ENCODE data around the gene REV3L. TPM values are rescaled to one million over a fixed set of nuclear protein-coding genes. Genes with fewer than 3 reads are reported as not detected.
"Not testable (repeated sequence)": the region's sequence is repeated elsewhere in the genome, so short reads cannot be mapped to it uniquely, and the experiment has no call there.

REV3L gene
- total and polyA plus RNA-seq, 2 donors (not counting 1 experiment from before 2014, with no cell fraction given) = 4.7 to 37.9 TPM

DNA sequence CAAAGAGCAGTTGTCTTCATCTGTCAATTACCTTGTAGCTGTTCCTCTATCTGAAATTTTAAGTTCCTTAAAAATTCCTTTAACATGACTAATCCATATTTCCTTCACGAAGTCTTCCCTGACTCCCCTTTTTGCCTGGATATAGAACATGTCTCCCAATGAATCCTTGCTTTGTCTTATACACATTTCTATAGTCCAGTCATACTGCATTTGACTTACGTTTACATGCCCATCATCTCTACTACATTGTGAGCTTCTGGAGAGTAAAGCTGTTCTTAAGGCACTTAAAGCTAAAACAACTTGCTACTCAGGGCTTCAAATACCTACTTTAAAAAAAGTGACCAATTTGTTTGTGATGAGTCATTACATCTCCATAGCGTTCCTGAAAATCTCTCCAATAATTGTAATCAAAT lies 4.9 kb downstream of the REV3L start:
- 0% methylated on average over 1 of the region's 3 CpGs for WGBS (ENCODE audit: insufficient coverage)
- no peaks in the 10 kb centered on the region for H3K36me3 ChIP-seq (replicated peaks in 1 of 2; ENCODE audit: control extremely low read depth in 1 of 2, control insufficient read depth in 1 of 2, extremely low read depth in 1 of 2, insufficient read depth in 2 of 2, low read length in 1 of 2)
- H3K9me3 ChIP-seq (ENCODE audit: control extremely low read depth in 1 of 3, control insufficient read depth in 2 of 3, insufficient read depth in 1 of 3, low read length in 2 of 3) = no peaks in the 10 kb centered on the region
- Mint-ChIP-seq H3K9me3 (ENCODE audit: insufficient read depth) (no peaks in the 10 kb centered on the region), H3K27ac (no peak overlapping the region), H3K27me3 (no peaks in the 10 kb centered on the region), H3K4me1 (peaks cover 34% of the 10 kb centered on the region), H3K4me3 (peak overlapping the region; percentile 3)
- CTCF ChIA-PET = interaction anchor here (0.6 to 3.1 kb wide), 52 partner anchors 9 to 467 kb away, joined by 3 to 119 read pairs (median 5); partner anchors contain the start of gene TRAF3IP2
- H3K27me3 ChIP-seq (replicated peaks in 1 of 4; ENCODE audit: control extremely low read depth in 1 of 4, control insufficient read depth in 3 of 4, insufficient read depth in 4 of 4, low read length in 3 of 4) = no peaks in the 10 kb centered on the region
- peaks cover 20 to 25% of the 10 kb centered on the region in 2 donors for H3K4me1 ChIP-seq (ENCODE audit: control insufficient read depth in 2 of 2, insufficient read depth in 2 of 2, low read length in 2 of 2)
- peak overlapping the region in 1 of 2 donors; percentile 1 for H3K27ac ChIP-seq (ENCODE audit: low read length in 2 of 2)
- peaks cover 86% of the 10 kb centered on the region for H3K79me2 ChIP-seq (ENCODE audit: control insufficient read depth, insufficient read depth, low read length)
- H2AFZ ChIP-seq (ENCODE audit: insufficient read depth, low read depth, low read length, poor library complexity, severe bottlenecking) = no peak overlapping the region
- DNase-seq (no peak), ATAC-seq (ENCODE audit: low read depth) (no peak)
- peaks cover under 1% of the 10 kb centered on the region for H4K20me1 ChIP-seq (ENCODE audit: control insufficient read depth, insufficient read depth, low read length, poor library complexity, severe bottlenecking)
- no peak overlapping the region for H3K9ac ChIP-seq (ENCODE audit: low read length)
- TF ChIP-seq EZH2 (IDR thresholded peaks at IDR 0.05; ENCODE audit: borderline replicate concordance, insufficient read depth, low read depth, low read length, poor library complexity, severe bottlenecking) = no peak
- TF ChIP-seq, protein P1, sequence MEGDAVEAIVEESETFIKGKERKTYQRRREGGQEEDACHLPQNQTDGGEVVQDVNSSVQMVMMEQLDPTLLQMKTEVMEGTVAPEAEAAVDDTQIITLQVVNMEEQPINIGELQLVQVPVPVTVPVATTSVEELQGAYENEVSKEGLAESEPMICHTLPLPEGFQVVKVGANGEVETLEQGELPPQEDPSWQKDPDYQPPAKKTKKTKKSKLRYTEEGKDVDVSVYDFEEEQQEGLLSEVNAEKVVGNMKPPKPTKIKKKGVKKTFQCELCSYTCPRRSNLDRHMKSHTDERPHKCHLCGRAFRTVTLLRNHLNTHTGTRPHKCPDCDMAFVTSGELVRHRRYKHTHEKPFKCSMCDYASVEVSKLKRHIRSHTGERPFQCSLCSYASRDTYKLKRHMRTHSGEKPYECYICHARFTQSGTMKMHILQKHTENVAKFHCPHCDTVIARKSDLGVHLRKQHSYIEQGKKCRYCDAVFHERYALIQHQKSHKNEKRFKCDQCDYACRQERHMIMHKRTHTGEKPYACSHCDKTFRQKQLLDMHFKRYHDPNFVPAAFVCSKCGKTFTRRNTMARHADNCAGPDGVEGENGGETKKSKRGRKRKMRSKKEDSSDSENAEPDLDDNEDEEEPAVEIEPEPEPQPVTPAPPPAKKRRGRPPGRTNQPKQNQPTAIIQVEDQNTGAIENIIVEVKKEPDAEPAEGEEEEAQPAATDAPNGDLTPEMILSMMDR (IDR thresholded peaks at IDR 0.05) = no peak
- POLR2A ChIA-PET = interaction anchor here (1.6 kb wide), 1 partner anchor 219 kb away, joined by 12 read pairs; a partner anchor contains a TSS
- intact Hi-C loops (cut with micrococcal nuclease) = loop anchor here (1.0 to 5.0 kb wide), 4 partner anchors 36 to 421 kb away; a partner anchor contains a TSS
- H3K4me2 ChIP-seq (replicated peaks; ENCODE audit: low read depth, low read length, poor library complexity, severe bottlenecking) = peak overlapping the region; percentile 29
- no peak overlapping the region for H3K4me3 ChIP-seq (ENCODE audit: control extremely low read depth in 1 of 5, extremely low read depth in 1 of 5, insufficient read depth in 1 of 5, low read depth in 2 of 5, low read length in 4 of 5)

DNA sequence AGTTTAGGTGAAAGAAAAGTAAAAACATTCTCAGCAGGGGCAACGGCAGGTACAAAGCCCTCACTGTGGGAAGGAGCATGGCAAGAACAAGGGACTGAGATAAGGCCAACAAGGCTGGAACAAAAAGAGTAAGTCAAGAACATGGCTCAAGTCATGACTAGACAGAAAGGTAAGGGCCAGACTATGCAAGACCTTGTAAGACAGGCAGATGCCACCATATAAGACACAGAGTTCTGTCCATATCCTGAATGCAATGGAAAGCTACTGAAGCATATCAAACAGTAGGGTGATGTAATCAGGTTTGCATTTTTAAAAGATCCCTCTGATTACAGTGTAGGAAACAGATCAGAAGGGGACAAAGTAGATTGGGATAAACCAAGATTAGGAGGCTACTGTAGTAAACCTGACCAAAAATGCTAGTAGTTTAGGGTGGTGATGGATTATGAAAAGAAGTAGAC lies 5.5 kb downstream of the REV3L start:
- H3K9me3 Mint-ChIP-seq (ENCODE audit: insufficient read depth) = no peaks in the 10 kb centered on the region
- peak overlapping the region; percentile 57 for H3K27ac Mint-ChIP-seq
- peaks cover 6% of the 10 kb centered on the region for H4K20me1 ChIP-seq (ENCODE audit: control insufficient read depth, insufficient read depth, low read length, poor library complexity, severe bottlenecking)
- H3K27me3 Mint-ChIP-seq = no peaks in the 10 kb centered on the region
- intact Hi-C loops (cut with micrococcal nuclease) = loop anchor here (5.0 kb wide), 1 partner anchor 35 kb away; no protein-coding TSS in a partner anchor
- H3K79me2 ChIP-seq (ENCODE audit: control insufficient read depth, insufficient read depth, low read length) = peaks cover 91% of the 10 kb centered on the region
- H3K4me1 Mint-ChIP-seq = peaks cover 37% of the 10 kb centered on the region
- ATAC-seq (ENCODE audit: low read depth) = peak; percentile 39
- DNase-seq = peak; percentile 44
- H3K27ac ChIP-seq (ENCODE audit: low read length in 2 of 2) = peak overlapping the region in 1 of 2 donors; percentile 1
- no peaks in the 10 kb centered on the region for H3K27me3 ChIP-seq (replicated peaks in 1 of 4; ENCODE audit: control extremely low read depth in 1 of 4, control insufficient read depth in 3 of 4, insufficient read depth in 4 of 4, low read length in 3 of 4)
- CTCF ChIA-PET = interaction anchor here (1.0 to 3.1 kb wide), 15 partner anchors 10 to 466 kb away, joined by 3 to 119 read pairs (median 6); a partner anchor contains a TSS
- TF ChIP-seq, protein P1 (IDR thresholded peaks at IDR 0.05) = no peak
- TF ChIP-seq EZH2 (IDR thresholded peaks at IDR 0.05; ENCODE audit: borderline replicate concordance, insufficient read depth, low read depth, low read length, poor library complexity, severe bottlenecking) = no peak
- H3K4me3 Mint-ChIP-seq = peak overlapping the region; percentile 54
- 100% methylated on average over 1 of the region's 1 CpG for WGBS (ENCODE audit: insufficient coverage)
- H2AFZ ChIP-seq (ENCODE audit: insufficient read depth, low read depth, low read length, poor library complexity, severe bottlenecking) = no peak overlapping the region
- POLR2A ChIA-PET = interaction anchor here (1.6 kb wide), 1 partner anchor 218 kb away, joined by 12 read pairs; a partner anchor contains a TSS
- H3K9ac ChIP-seq (ENCODE audit: low read length) = no peak overlapping the region
- peaks cover 20 to 25% of the 10 kb centered on the region in 2 donors for H3K4me1 ChIP-seq (ENCODE audit: control insufficient read depth in 2 of 2, insufficient read depth in 2 of 2, low read length in 2 of 2)
- no peaks in the 10 kb centered on the region for H3K36me3 ChIP-seq (replicated peaks in 1 of 2; ENCODE audit: control extremely low read depth in 1 of 2, control insufficient read depth in 1 of 2, extremely low read depth in 1 of 2, insufficient read depth in 2 of 2, low read length in 1 of 2)
- no peak overlapping the region for H3K4me3 ChIP-seq (ENCODE audit: control extremely low read depth in 1 of 5, extremely low read depth in 1 of 5, insufficient read depth in 1 of 5, low read depth in 2 of 5, low read length in 4 of 5)
- peak overlapping the region; percentile 29 for H3K4me2 ChIP-seq (replicated peaks; ENCODE audit: low read depth, low read length, poor library complexity, severe bottlenecking)
- no peaks in the 10 kb centered on the region for H3K9me3 ChIP-seq (ENCODE audit: control extremely low read depth in 1 of 3, control insufficient read depth in 2 of 3, insufficient read depth in 1 of 3, low read length in 2 of 3)

DNA sequence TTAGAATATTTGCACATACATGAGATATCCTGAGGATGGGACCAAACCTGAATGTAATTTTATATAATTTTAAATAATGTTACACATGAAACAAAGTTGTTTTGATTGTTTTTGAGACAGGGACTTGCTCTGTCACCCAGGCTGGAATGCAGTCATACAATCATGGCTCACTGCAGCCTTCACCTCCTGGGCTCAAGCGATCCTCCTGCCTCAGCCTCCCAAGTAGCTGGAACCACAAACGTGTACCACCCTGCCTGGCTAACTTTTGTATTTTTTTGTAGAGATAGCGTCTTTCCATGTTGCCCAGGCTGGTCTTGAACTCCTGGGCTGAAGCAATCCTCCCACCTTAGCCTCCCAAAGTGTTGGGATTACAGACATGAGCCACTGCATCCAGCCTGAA lies 7.0 kb downstream of the REV3L start:
- not testable (repeated sequence) for H3K36me3 ChIP-seq (replicated peaks in 1 of 2; ENCODE audit: control extremely low read depth in 1 of 2, control insufficient read depth in 1 of 2, extremely low read depth in 1 of 2, insufficient read depth in 2 of 2, low read length in 1 of 2)
- CTCF ChIA-PET = interaction anchor here (1.0 kb wide), 1 partner anchor 217 kb away, joined by 6 read pairs; a partner anchor contains a TSS

More for the DNA sequence above, 7.0 kb downstream of the REV3L start:
- not testable (repeated sequence) for H3K27me3 Mint-ChIP-seq; H3K4me3 Mint-ChIP-seq; H3K9me3 Mint-ChIP-seq (ENCODE audit: insufficient read depth); ATAC-seq (ENCODE audit: low read depth); H3K27ac Mint-ChIP-seq; H3K4me3 ChIP-seq (ENCODE audit: control extremely low read depth in 1 of 5, extremely low read depth in 1 of 5, insufficient read depth in 1 of 5, low read depth in 2 of 5, low read length in 4 of 5); H4K20me1 ChIP-seq (ENCODE audit: control insufficient read depth, insufficient read depth, low read length, poor library complexity, severe bottlenecking); H3K27me3 ChIP-seq (replicated peaks in 1 of 4; ENCODE audit: control extremely low read depth in 1 of 4, control insufficient read depth in 3 of 4, insufficient read depth in 4 of 4, low read length in 3 of 4); DNase-seq; H2AFZ ChIP-seq (ENCODE audit: insufficient read depth, low read depth, low read length, poor library complexity, severe bottlenecking); H3K9ac ChIP-seq (ENCODE audit: low read length); H3K9me3 ChIP-seq (ENCODE audit: control extremely low read depth in 1 of 3, control insufficient read depth in 2 of 3, insufficient read depth in 1 of 3, low read length in 2 of 3); H3K4me2 ChIP-seq (replicated peaks; ENCODE audit: low read depth, low read length, poor library complexity, severe bottlenecking); H3K27ac ChIP-seq (ENCODE audit: low read length in 2 of 2)
- Histone ChIP-seq H3K79me2 (ENCODE audit: control insufficient read depth, insufficient read depth, low read length) (peaks cover 91% of the 10 kb centered on the region), H3K4me1 (ENCODE audit: control insufficient read depth in 2 of 2, insufficient read depth in 2 of 2, low read length in 2 of 2) (peaks cover 11 to 16% of the 10 kb centered on the region in 2 donors)
- POLR2A ChIA-PET = interaction anchor here (0.6 kb wide), 1 partner anchor 27 kb away, joined by 4 read pairs; no protein-coding TSS in a partner anchor
- 90% methylated on average over 2 of the region's 3 CpGs for WGBS (ENCODE audit: insufficient coverage)
- H3K4me1 Mint-ChIP-seq = peaks cover 28% of the 10 kb centered on the region
- intact Hi-C loops (cut with micrococcal nuclease) = loop anchor here (5.0 kb wide), 1 partner anchor 34 kb away; no protein-coding TSS in a partner anchor
